ENCODE measurements around the gene CPNE8.

CPNE8 gene

GRCh38 chr12:38905480-38906351, at the start of gene CPNE8:
TSS of gene CPNE8 (minus strand) at chr12:38905591. CDS start at chr12:38905534, 57 bp downstream.
- DNase-seq: peak; percentile 23

DNA sequence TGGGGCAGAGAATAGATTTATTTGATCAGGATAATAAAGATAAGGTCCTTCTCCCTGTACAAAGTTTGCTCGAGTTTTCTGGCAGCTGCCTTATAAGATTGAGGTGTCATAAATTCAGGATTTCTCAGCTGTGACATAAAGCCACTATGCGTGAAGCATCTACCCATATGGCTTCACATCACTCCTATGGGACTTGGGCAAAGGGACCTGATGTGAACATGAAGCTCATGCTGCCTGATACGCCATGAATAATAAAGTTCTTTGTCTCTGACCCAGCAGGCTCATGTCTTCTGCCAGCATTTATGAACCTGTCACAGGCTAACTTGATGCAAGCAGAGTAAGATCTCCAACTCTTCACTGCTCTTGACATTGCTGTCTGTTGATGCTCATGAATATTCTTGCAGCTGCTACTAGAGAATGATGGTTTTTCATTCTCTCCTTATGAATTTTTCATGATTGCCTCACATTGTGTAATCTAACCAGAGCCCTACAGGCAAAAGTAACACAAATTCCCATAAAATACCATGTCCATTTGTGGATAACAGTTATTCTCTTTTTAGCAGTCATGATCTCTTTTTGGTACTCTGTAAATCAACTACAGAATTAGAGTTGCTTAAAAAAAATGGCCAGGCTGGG, 49.0 kb upstream of the CPNE8 start:
- no peak for DNase-seq

GRCh38 chr12:38949363-38949762, 44.0 kb upstream of the CPNE8 start:
- DNase-seq: no peak

DNA sequence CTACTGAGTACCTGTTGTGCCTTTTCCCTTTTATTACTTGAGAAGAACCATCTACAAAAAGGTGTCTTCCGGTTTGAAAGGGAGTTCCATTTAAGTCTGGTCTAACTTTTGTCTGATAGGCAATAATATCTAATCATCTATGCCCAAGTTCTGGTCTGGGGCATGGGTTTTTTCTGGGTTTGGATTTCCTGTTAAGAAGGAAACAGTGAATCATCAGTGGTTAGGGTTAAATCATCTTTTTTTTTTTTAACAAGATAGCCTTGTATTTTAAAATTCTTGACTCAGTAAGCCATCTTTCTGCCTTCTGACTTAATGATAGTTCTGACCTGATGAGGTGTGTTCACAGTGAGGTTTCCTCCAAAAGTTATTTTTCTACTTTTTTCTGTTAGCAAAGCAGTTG, 29.3 kb upstream of the CPNE8 start:
- no peak for DNase-seq

- DNase-seq: no peak
These were observed 28.7 kb upstream of the CPNE8 start for GRCh38 chr12:38934078-38934584.

DNA sequence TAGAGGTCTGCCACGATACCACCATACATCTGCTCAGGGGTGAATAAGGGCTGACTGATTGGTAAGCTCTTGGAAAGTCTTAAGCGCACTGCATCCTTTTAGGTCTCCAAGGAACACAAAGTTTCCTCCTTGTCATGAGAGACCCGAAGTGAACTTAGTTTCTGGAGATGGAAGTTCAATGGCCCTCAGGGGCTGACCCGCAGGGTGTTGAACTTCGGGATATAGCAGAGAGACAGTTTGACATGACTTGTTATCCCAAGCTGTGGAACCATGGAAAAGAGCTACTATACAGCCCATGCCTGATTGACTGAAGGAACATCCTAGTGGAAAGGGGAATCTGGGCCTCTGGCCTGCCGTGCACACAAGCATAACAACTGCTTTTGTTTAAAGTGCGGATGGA, 26.9 kb upstream of the CPNE8 start:
- no peak for DNase-seq

DNA sequence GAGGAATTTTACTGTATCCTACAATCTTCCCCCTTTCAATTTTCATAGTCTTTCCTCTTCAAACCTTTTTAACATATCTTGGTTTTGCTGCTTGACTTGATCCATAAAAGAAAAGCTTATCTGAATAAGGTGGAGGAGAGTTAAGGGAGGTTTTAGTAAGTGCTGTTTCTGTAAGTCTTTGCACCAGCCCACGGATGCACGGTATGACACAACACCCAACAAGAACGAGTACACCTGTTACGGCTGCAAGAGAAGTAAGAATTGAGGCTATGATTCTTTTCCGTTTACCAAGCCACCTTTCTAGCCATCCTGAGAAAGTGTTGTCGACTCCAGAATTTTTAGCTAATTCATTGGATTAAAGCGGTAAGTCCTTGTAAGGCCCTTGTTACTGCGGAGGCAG, 26.1 kb upstream of the CPNE8 start:
- DNase-seq: no peak

GRCh38 chr12:38930990-38931389, 25.6 kb upstream of the CPNE8 start:
- no peak for DNase-seq

GRCh38 chr12:38926501-38926900, 21.1 kb upstream of the CPNE8 start:
- no peak for DNase-seq

- DNase-seq: no peak
These were observed 15.8 kb upstream of the CPNE8 start for GRCh38 chr12:38921025-38921677.

GRCh38 chr12:38919191-38919590, 13.8 kb upstream of the CPNE8 start:
- DNase-seq: no peak

- no peak for DNase-seq
These were observed 10.2 kb upstream of the CPNE8 start for GRCh38 chr12:38915429-38916182.

DNA sequence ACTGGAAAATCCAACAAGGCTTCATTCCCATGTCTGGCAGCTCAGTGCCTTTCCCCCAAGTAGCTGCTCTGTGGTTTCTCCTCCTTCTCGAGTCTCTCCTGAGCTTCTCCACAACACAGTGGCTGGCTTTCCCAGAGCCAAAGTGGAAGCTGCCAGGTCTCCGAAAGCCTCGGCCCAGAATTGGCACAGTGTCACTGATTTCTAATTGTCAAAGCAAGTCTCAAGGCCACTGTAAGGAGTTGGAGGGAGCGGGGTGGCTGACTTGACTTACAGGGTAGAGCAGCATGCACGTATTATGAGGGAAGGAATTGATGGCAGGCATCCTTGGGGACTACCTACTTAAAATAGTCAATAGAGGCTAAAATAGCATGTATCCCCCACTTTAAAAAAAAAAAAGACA, 6.7 kb upstream of the CPNE8 start:
- no peak for DNase-seq

- DNase-seq: no peak
These were observed 6.2 kb upstream of the CPNE8 start for GRCh38 chr12:38911611-38912010.

GRCh38 chr12:38907201-38907923, 2.0 kb upstream of the CPNE8 start:
- DNase-seq: no peak

DNA sequence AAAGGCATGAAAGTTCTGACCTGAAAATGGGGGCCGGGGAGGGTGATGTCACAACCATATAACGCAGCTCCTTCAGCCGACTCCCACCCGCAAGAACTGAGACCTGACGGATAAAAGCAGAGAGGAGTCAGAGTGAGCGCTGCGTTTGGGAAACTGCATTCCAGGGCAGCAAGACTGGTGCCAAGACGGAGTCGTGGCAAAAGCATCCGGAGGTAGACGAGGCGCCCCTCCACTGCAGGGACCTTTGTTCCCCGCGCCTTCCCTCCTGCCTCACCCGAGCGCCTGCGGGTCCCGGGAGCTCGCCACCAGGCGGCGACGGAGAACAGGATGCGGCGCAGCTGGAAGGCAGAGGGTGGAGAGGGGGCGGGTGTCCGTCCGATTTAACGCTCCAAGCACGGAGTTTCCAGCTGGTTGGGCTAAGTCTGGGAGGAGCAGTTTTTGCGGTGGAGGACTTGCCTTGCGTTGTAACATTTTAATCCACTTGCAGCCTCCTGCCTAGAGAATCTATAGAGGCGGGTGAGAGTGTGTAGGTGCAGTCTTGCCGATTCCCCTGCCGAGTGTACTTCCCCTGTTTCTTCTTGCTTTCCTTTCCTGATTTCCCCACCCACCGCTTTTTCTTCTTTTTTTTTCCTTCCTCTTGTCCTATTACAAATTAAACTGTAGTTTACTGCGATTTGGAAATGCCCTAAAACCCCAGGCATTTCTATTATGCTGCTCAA, 1.2 kb upstream of the CPNE8 start:
- DNase-seq: peak; percentile 54

- peak; percentile 13 for DNase-seq
These were observed 583 bp downstream of the CPNE8 start for GRCh38 chr12:38904537-38905479.

- no peak for DNase-seq
These were observed 1.8 kb downstream of the CPNE8 start for GRCh38 chr12:38903596-38903995.

- DNase-seq: no peak
These were observed 7.2 kb downstream of the CPNE8 start for GRCh38 chr12:38898001-38898684.

DNA sequence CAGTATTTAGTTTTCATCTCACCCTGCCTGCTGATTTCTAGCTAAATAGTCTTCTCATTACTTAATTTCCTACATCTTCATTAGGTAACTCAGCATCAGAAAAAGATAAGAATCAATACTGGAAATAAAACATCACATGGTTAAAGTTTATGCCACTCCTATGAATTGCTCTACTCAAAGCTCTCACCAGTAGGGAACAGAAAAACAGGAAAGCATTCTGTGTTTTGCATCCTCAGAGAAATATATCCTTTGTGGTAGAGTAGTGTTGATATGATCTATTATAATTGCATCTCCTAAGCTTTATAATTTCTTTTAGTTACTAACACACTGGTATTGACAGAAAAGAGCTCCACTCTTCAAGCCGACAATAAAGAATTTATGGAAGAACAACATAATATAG, 9.9 kb downstream of the CPNE8 start:
- DNase-seq: no peak

Measured in activated CD4-positive, alpha-beta T cell treated with anti-CD3 and anti-CD28 coated beads, Interleukin-2, amount 50 U/mL, for 1 hour (primary cell).